Type B pancreatic cell (in vitro differentiated cells): ENCODE measurements around the gene ZNF778. TPM values are rescaled to one million over a fixed set of nuclear protein-coding genes. Genes with fewer than 3 reads are reported as not detected.

Experiments used
- DNase-seq: peaks from one replicate; pipeline ENCODE4 v3.0.0; 2021; ENCODE audit warnings: mixed read lengths; ENCODE audit not compliant: unreplicated experiment; ENCODE audit errors: extremely low spot score
- H3K27ac Mint-ChIP-seq: 2 replicates; pipeline ENCODE4 v1.8.0; 2021; ENCODE audit warnings: mild to moderate bottlenecking, mixed read lengths
- H3K27me3 Mint-ChIP-seq: 2 replicates; pipeline ENCODE4 v1.8.0; 2021; ENCODE audit warnings: mixed read lengths
- H3K36me3 Mint-ChIP-seq: 2 replicates; pipeline ENCODE4 v1.8.0; 2021; ENCODE audit warnings: mixed read lengths
- H3K4me1 Mint-ChIP-seq: one replicate; pipeline ENCODE4 v1.8.0; 2021; ENCODE audit warnings: mixed read lengths; ENCODE audit not compliant: unreplicated experiment
- H3K4me3 Mint-ChIP-seq: 2 replicates; pipeline ENCODE4 v1.8.0; 2021; ENCODE audit warnings: mild to moderate bottlenecking, mixed read lengths
- H3K9me3 Mint-ChIP-seq: 2 replicates; pipeline ENCODE4 v1.8.0; 2021; ENCODE audit warnings: mixed read lengths
- long read RNA-seq: library from polyadenylated mRNA; unstranded; transcript quantifications from one replicate; pipeline ENCODE4 v2.0.0, GENCODE V29; 2020
- total RNA-seq: library from RNA; stranded (reverse); gene quantifications from 2 replicates; pipeline ENCODE4 v1.2.1, GENCODE V29; 2021; ENCODE audit warnings: low replicate concordance
- TF ChIP-seq, protein P1 (sequence below): fragments of 200-600 bp; sonication (generic); conservative IDR thresholded peaks from 2 replicates; pipeline ENCODE4 v1.5.0; 2021; ENCODE audit warnings: antibody characterized with exemption, mild to moderate bottlenecking

ZNF778 gene
- total RNA-seq, result 8.2 and 14.4 TPM in 2 replicates
- long read RNA-seq, partial matches to known transcripts, result 1 of 10 reads
- long read RNA-seq, other reads (novel, unspliced or antisense), result 5 of 10 reads

DNA sequence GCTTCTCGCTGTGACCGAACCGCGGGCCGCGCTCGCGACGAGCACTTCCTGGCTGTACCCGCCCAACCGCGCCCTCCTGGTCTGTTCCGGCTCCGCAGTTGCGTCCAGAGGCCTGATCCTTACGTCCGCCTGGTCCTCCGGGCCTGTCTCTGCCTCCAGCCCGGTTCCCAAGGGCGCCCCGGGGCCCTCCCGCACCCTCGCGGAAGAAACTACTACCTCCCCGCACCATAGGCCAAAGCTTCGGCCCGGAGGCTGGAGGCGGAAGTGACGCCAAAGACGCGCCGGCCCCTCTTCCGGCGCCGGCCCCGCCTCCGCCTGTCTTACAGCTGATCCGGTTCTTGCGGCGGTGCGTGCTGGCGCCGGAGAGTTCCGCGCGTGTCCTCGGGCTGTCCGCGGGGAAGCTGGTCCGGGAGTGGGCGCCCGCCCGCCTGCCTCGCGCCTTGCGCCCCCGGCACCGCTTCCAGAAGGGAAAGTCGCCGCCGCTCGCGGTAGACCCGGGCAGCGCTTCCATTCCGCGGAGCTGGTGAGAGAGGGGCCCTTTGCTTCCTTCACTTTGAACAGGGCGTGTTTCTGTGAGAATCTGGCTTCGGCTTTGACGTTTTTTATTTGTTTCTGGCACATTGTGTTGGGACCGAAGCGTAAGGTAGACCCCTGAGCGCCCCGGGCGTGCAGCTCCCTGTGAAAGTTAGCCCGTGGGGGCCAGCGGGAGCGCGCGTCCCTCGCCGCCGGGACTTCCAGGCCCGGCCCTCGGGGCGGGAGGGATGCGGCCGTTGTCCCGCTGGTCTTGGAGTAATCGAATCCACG is at the start of gene ZNF778:
Gene ZNF778, plus strand, starts transcription at position 316 of the 804 bp plus-strand sequence. CDS start 3,425 bp downstream, outside the sequence.
- no peak for DNase-seq
- Mint-ChIP-seq H3K36me3 (peaks cover 7% of the 10 kb centered on the region), H3K27me3 (no peaks in the 10 kb centered on the region), H3K4me1 (peaks cover 16% of the 10 kb centered on the region), H3K27ac (peak within 1 kb of the TSS; percentile 83), H3K4me3 (peak within 1 kb of the TSS; percentile 87), H3K9me3 (no peaks in the 10 kb centered on the region)
- TF ChIP-seq, protein P1, sequence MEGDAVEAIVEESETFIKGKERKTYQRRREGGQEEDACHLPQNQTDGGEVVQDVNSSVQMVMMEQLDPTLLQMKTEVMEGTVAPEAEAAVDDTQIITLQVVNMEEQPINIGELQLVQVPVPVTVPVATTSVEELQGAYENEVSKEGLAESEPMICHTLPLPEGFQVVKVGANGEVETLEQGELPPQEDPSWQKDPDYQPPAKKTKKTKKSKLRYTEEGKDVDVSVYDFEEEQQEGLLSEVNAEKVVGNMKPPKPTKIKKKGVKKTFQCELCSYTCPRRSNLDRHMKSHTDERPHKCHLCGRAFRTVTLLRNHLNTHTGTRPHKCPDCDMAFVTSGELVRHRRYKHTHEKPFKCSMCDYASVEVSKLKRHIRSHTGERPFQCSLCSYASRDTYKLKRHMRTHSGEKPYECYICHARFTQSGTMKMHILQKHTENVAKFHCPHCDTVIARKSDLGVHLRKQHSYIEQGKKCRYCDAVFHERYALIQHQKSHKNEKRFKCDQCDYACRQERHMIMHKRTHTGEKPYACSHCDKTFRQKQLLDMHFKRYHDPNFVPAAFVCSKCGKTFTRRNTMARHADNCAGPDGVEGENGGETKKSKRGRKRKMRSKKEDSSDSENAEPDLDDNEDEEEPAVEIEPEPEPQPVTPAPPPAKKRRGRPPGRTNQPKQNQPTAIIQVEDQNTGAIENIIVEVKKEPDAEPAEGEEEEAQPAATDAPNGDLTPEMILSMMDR, result no peak

DNA sequence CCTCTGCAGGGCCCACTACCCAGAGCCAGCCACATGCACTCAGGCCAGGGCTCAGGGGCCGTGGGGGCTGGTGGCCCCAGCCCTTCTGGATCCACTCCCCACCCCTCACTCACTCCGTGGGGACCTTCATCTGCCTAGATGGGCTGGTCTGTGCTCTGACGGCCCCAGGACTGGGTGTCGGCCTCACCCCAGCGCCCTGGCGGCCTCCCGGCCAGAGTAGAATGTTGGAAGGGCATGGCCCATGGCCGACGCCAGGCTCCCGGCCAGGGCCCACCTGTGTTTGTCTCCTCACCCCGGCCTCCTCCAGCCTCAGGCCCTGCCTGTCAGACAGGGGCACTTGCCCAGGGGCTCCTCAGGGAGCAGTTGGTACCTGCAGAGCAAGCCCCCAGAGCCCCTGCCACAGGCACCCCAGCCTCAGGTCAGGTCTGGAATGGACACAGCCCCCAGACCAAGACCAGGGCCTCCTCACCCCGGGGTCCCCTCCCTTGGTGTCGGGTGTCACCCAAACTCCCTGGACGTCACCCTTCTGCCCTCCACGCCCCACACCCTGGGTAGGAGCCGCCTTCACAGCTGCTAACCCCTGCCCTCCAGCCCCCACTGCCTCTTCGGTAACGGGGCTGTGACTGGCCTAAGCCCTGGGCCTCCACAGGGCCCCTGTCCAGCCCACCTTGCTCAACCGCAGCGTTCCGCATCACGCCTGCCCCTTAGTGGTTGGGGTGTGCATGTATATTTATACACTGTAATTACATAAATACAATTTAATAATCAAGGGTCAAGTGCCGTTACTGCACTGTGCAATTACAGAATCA is 48.9 kb upstream of the ZNF778 start:
- Mint-ChIP-seq H3K4me3 (no peak overlapping the region), H3K27ac (no peak overlapping the region), H3K9me3 (no peaks in the 10 kb centered on the region), H3K36me3 (no peaks in the 10 kb centered on the region), H3K27me3 (peaks cover 8% of the 10 kb centered on the region), H3K4me1 (peaks cover 13% of the 10 kb centered on the region)
- TF ChIP-seq, protein P1, result peak; percentile 26
- DNase-seq, result no peak

GRCh38 chr16:89169778-89170177 is 47.7 kb upstream of the ZNF778 start:
- Mint-ChIP-seq H3K4me1 (peaks cover 4% of the 10 kb centered on the region), H3K27ac (no peak overlapping the region), H3K27me3 (peaks cover 5% of the 10 kb centered on the region), H3K36me3 (no peaks in the 10 kb centered on the region), H3K4me3 (no peak overlapping the region), H3K9me3 (no peaks in the 10 kb centered on the region)
- DNase-seq, result no peak
- TF ChIP-seq, protein P1, result no peak

DNA sequence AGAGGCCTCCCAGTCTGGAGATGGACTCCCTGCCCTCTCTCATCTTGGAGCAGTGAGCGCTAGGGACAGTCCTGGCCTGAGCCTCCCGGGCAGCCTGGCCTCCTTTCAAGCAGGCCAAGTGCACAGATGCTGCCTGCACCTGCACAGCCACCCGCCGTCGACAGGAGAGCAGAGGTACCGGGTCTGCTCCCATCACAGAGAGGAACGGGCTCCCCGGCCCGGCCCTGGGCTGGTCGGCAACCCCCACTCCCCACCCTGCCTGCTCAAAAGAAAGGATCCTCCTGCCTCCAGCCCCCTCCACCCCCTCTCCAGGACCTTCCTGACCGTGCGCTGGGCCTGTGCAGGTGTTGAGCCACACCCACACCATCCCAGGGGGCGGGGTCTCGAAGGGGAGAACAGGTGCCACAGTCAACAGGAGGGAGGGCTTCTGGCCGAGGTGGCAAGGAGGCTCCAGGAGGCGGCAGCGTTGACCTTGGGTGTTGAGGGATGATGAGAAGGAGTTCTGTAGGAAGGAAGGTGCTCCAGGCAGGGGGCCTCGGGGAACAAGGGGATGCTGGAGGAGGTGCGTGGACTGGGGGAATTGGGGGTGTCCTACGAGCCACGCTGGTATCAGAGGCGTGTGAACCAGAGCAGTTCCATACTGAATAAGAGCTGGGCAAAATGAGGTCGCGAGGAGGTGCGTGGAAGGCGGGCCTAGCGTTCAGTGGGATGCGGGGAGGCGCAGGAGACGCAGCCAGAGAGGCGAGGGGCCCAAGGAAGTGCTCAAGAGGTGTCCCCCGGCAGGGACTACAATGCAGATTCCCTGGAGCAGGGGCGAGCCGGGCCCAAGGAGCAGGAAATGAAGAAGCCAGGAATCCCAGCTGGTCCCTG is 46.9 kb upstream of the ZNF778 start:
- Mint-ChIP-seq H3K9me3 (no peaks in the 10 kb centered on the region), H3K27me3 (peaks cover 5% of the 10 kb centered on the region), H3K4me1 (peaks cover 4% of the 10 kb centered on the region), H3K27ac (peak overlapping the region; percentile 75), H3K4me3 (peak overlapping the region; percentile 78), H3K36me3 (no peaks in the 10 kb centered on the region)
- DNase-seq, result no peak
- TF ChIP-seq, protein P1, result no peak
